Measurements from ENCODE around the gene ILDR2. TPM values are rescaled to one million over a fixed set of nuclear protein-coding genes. Genes with fewer than 3 reads are reported as not detected.

The ILDR2 gene
- total and polyA plus RNA-seq, 4 donors, result 0.06 to 3.8 (median 0.33) TPM

GRCh38 chr1:166875734-166876539, 99.4 kb downstream of the ILDR2 start, which contains the start of gene TADA1:
Gene TADA1 (minus strand): TSS chr1:166876264. CDS start chr1:166876233, 31 bp downstream.
- Histone ChIP-seq H3K9ac (ENCODE audit: insufficient read depth in 1 of 2, low read length in 2 of 2) (peak within 1 kb of the TSS; percentile 50 to 74), H3K9me3 (ENCODE audit: control insufficient read depth in 4 of 4, insufficient read depth in 3 of 4, low read length in 3 of 4) (no peaks in the 10 kb centered on the region), H3K27ac (ENCODE audit: low read depth in 1 of 2, low read length in 1 of 2) (peak within 1 kb of the TSS; percentile 97 to 98), H3K4me1 (ENCODE audit: control insufficient read depth in 5 of 5, insufficient read depth in 5 of 5, low read length in 5 of 5) (peaks cover 0 to 14% (median 4%) of the 10 kb centered on the region in 5 donors), H3K27me3 (ENCODE audit: control insufficient read depth in 3 of 3, insufficient read depth in 3 of 3, low read length in 2 of 3) (no peaks in the 10 kb centered on the region), H3K4me3 (peak within 1 kb of the TSS; percentile 86), H3K36me3 (ENCODE audit: control insufficient read depth in 4 of 4, insufficient read depth in 4 of 4, low read length in 4 of 4) (no peaks in the 10 kb centered on the region)
- WGBS, 2 donors, result 0% methylated on average over 79 to 84 of the region's 84 CpGs
- TF ChIP-seq CTCF (IDR thresholded peaks at IDR 0.05; ENCODE audit: control extremely low read depth, extremely low read depth), result peak; percentile 24
- DNase-seq (peak; percentile 98 to 99 (median 98)), ATAC-seq (ENCODE audit: insufficient read depth, low FRiP score) (peak; percentile 97)

- no peak for ATAC-seq (ENCODE audit: insufficient read depth, low FRiP score)
- WGBS, 2 donors, result 38 to 44% methylated on average over 8 of the region's 8 CpGs
Measured at GRCh38 chr1:166875302-166875733, 100.0 kb downstream of the ILDR2 start.

GRCh38 chr1:166874464-166874863, 100.9 kb downstream of the ILDR2 start:
- DNase-seq, result no peak
- Histone ChIP-seq H3K9me3 (ENCODE audit: control insufficient read depth in 4 of 4, insufficient read depth in 3 of 4, low read length in 3 of 4) (no peaks in the 10 kb centered on the region), H3K4me1 (ENCODE audit: control insufficient read depth in 5 of 5, insufficient read depth in 5 of 5, low read length in 5 of 5) (peaks cover 0 to 14% (median 4%) of the 10 kb centered on the region in 5 donors), H3K27me3 (ENCODE audit: control insufficient read depth in 3 of 3, insufficient read depth in 3 of 3, low read length in 2 of 3) (no peaks in the 10 kb centered on the region), H3K27ac (ENCODE audit: low read depth in 1 of 2, low read length in 1 of 2) (no peak overlapping the region), H3K4me3 (no peak overlapping the region), H3K36me3 (ENCODE audit: control insufficient read depth in 4 of 4, insufficient read depth in 4 of 4, low read length in 4 of 4) (no peaks in the 10 kb centered on the region), H3K9ac (ENCODE audit: insufficient read depth in 1 of 2, low read length in 2 of 2) (no peak overlapping the region)
- no peak for ATAC-seq (ENCODE audit: insufficient read depth, low FRiP score)
- WGBS, 2 donors, result 94 to 98% methylated on average over 8 of the region's 8 CpGs
- no peak for TF ChIP-seq CTCF (IDR thresholded peaks at IDR 0.05; ENCODE audit: control extremely low read depth, extremely low read depth)

More at GRCh38 chr1:166875302-166875733, 100.0 kb downstream of the ILDR2 start:
- no peaks in the 10 kb centered on the region for H3K36me3 ChIP-seq (ENCODE audit: control insufficient read depth in 4 of 4, insufficient read depth in 4 of 4, low read length in 4 of 4)
- peak overlapping the region; percentile 8 to 50 for H3K9ac ChIP-seq (ENCODE audit: insufficient read depth in 1 of 2, low read length in 2 of 2)
- no peak for TF ChIP-seq CTCF (IDR thresholded peaks at IDR 0.05; ENCODE audit: control extremely low read depth, extremely low read depth)
- peak overlapping the region; percentile 97 to 98 for H3K27ac ChIP-seq (ENCODE audit: low read depth in 1 of 2, low read length in 1 of 2)
- H3K27me3 ChIP-seq (ENCODE audit: control insufficient read depth in 3 of 3, insufficient read depth in 3 of 3, low read length in 2 of 3), result no peaks in the 10 kb centered on the region
- DNase-seq, result peak in 2 of 3 donors; percentile 16 to 20
- no peaks in the 10 kb centered on the region for H3K9me3 ChIP-seq (ENCODE audit: control insufficient read depth in 4 of 4, insufficient read depth in 3 of 4, low read length in 3 of 4)
- H3K4me3 ChIP-seq, result peak overlapping the region; percentile 86
- H3K4me1 ChIP-seq (ENCODE audit: control insufficient read depth in 5 of 5, insufficient read depth in 5 of 5, low read length in 5 of 5), result peaks cover 0 to 14% (median 4%) of the 10 kb centered on the region in 5 donors

Measured in lung (tissue), 12 donors.